ENCODE results near the gene SIGLEC7. TPM values are rescaled to one million over a fixed set of nuclear protein-coding genes. Genes with fewer than 3 reads are reported as not detected.

The SIGLEC7 gene
- total RNA-seq, 2 experiments from 2014 or later: 0.20 TPM; not detected in 1

- peaks cover 14% of the 10 kb centered on the region for H3K4me1 ChIP-seq (ENCODE audit: insufficient read depth, low read length)
- H3K36me3 ChIP-seq (ENCODE audit: insufficient read depth, low read length): peaks cover 13% of the 10 kb centered on the region
- ATAC-seq (ENCODE audit: poor library complexity) (no peak), DNase-seq (peak in 9 of 14 experiments; percentile 5 to 66 (median 32))
- H3K4me3 ChIP-seq (ENCODE audit: low read length): no peak overlapping the region
- peaks cover 14% of the 10 kb centered on the region for H3K4me1 Mint-ChIP-seq (ENCODE audit: low read depth)
- no peak overlapping the region for H3K4me3 Mint-ChIP-seq
- H3K9me3 Mint-ChIP-seq: no peaks in the 10 kb centered on the region
- H3K36me3 Mint-ChIP-seq (ENCODE audit: low read depth): peaks cover 23% of the 10 kb centered on the region
- POLR2A ChIA-PET: no interaction called here
- H3K27me3 Mint-ChIP-seq: no peaks in the 10 kb centered on the region
- H3K27ac Mint-ChIP-seq: no peak overlapping the region
- no peaks in the 10 kb centered on the region for H3K27me3 ChIP-seq (ENCODE audit: control insufficient read depth in 1 of 2, insufficient read depth in 2 of 2, low read length in 2 of 2)
- intact Hi-C loops (cut with DNase I, micrococcal nuclease): loop anchor here in 1 of 2 experiments (5.0 kb wide), 3 partner anchors 43 to 167 kb away; no protein-coding TSS in a partner anchor
- CTCF ChIA-PET: interaction anchor here (0.7 kb wide), 2 partner anchors 12 to 386 kb away, joined by 3 read pairs; no protein-coding TSS in a partner anchor
- no peaks in the 10 kb centered on the region for H3K9me3 ChIP-seq (ENCODE audit: control insufficient read depth in 1 of 2, insufficient read depth in 1 of 2, low read length in 2 of 2)
- TF ChIP-seq CTCF (IDR thresholded peaks at IDR 0.05): peak; percentile 63
- H3K27ac ChIP-seq (ENCODE audit: low read depth in 1 of 2, low read length in 2 of 2): no peak overlapping the region
These were observed 47.3 kb upstream of the SIGLEC7 start for GRCh38 chr19:51094696-51095279.

GRCh38 chr19:51096473-51097165 is 45.5 kb upstream of the SIGLEC7 start:
- Histone ChIP-seq H3K4me3 (ENCODE audit: low read length) (no peak overlapping the region), H3K27me3 (ENCODE audit: control insufficient read depth in 1 of 2, insufficient read depth in 2 of 2, low read length in 2 of 2) (no peaks in the 10 kb centered on the region), H3K9me3 (ENCODE audit: control insufficient read depth in 1 of 2, insufficient read depth in 1 of 2, low read length in 2 of 2) (no peaks in the 10 kb centered on the region), H3K4me1 (ENCODE audit: insufficient read depth, low read length) (peaks cover 16% of the 10 kb centered on the region), H3K36me3 (ENCODE audit: insufficient read depth, low read length) (peaks cover 26% of the 10 kb centered on the region), H3K27ac (ENCODE audit: low read depth in 1 of 2, low read length in 2 of 2) (no peak overlapping the region)
- TF ChIP-seq CTCF (IDR thresholded peaks at IDR 0.05): peak; percentile 36
- Mint-ChIP-seq H3K4me3 (peak overlapping the region; percentile 21), H3K36me3 (ENCODE audit: low read depth) (peaks cover 33% of the 10 kb centered on the region), H3K27ac (no peak overlapping the region), H3K27me3 (no peaks in the 10 kb centered on the region), H3K4me1 (ENCODE audit: low read depth) (peaks cover 23% of the 10 kb centered on the region), H3K9me3 (no peaks in the 10 kb centered on the region)
- ChIA-PET POLR2A (no interaction called here), CTCF (interaction anchor here (0.7 to 1.9 kb wide), 2 partner anchors 13 to 35 kb away, joined by 3 to 8 read pairs; partner anchors contain the start of gene CTU1)
- no peak for ATAC-seq (ENCODE audit: poor library complexity)
- intact Hi-C loops (cut with DNase I, micrococcal nuclease): loop anchor here in 1 of 2 experiments (5.0 kb wide), 3 partner anchors 41 to 169 kb away; no protein-coding TSS in a partner anchor
- no peak for DNase-seq

GRCh38 chr19:51097166-51097738 is 44.8 kb upstream of the SIGLEC7 start:
- H3K4me1 Mint-ChIP-seq (ENCODE audit: low read depth): peaks cover 23% of the 10 kb centered on the region
- no peak overlapping the region for H3K27ac ChIP-seq (ENCODE audit: low read depth in 1 of 2, low read length in 2 of 2)
- no peaks in the 10 kb centered on the region for H3K27me3 Mint-ChIP-seq
- peak; percentile 50 for ATAC-seq (ENCODE audit: poor library complexity)
- H3K4me1 ChIP-seq (ENCODE audit: insufficient read depth, low read length): peaks cover 17% of the 10 kb centered on the region
- H3K36me3 ChIP-seq (ENCODE audit: insufficient read depth, low read length): peaks cover 29% of the 10 kb centered on the region
- DNase-seq: peak; percentile 50 to 80 (median 65)
- no peak overlapping the region for H3K27ac Mint-ChIP-seq
- no peak overlapping the region for H3K4me3 ChIP-seq (ENCODE audit: low read length)
- no peaks in the 10 kb centered on the region for H3K9me3 Mint-ChIP-seq
- intact Hi-C loops (cut with DNase I, micrococcal nuclease): loop anchor here in 1 of 2 experiments (5.0 kb wide), 3 partner anchors 40 to 170 kb away; no protein-coding TSS in a partner anchor
- H3K4me3 Mint-ChIP-seq: no peak overlapping the region
- H3K27me3 ChIP-seq (ENCODE audit: control insufficient read depth in 1 of 2, insufficient read depth in 2 of 2, low read length in 2 of 2): no peaks in the 10 kb centered on the region
- no peaks in the 10 kb centered on the region for H3K9me3 ChIP-seq (ENCODE audit: control insufficient read depth in 1 of 2, insufficient read depth in 1 of 2, low read length in 2 of 2)
- TF ChIP-seq CTCF (IDR thresholded peaks at IDR 0.05): peak; percentile 42
- CTCF ChIA-PET: interaction anchor here (0.7 to 1.9 kb wide), 2 partner anchors 12 to 35 kb away, joined by 3 to 8 read pairs; partner anchors contain the start of gene CTU1
- POLR2A ChIA-PET: no interaction called here
- peaks cover 40% of the 10 kb centered on the region for H3K36me3 Mint-ChIP-seq (ENCODE audit: low read depth)

Measured in CD4-positive, alpha-beta T cell (primary cell).